ENCODE results near the gene TPGS2. TPM values are rescaled to one million over a fixed set of nuclear protein-coding genes. Genes with fewer than 3 reads are reported as not detected.

TPGS2 gene
- total and polyA plus RNA-seq, 2 of the 8 experiments (the other 6 are each of a cell fraction or from before 2014, with no cell fraction given), result 151 to 273 TPM

GRCh38 chr18:36783792-36784191 lies 45.0 kb downstream of the TPGS2 start:
- no peak overlapping the region for H2BK15ac ChIP-seq (ENCODE audit: low read length)
- H3K23me2 ChIP-seq (ENCODE audit: low read depth, low read length), result no peaks in the 10 kb centered on the region
- ChIA-PET POLR2A (ENCODE audit: partially characterized antibody) (interaction anchor here (1.2 kb wide), 1 partner anchor 9 kb away, joined by 4 read pairs; no protein-coding TSS in a partner anchor), CTCF (ENCODE audit: partially characterized antibody) (interaction anchor here (1.0 kb wide), 1 partner anchor 13 kb away, joined by 3 read pairs; no protein-coding TSS in a partner anchor)
- H3K9ac ChIP-seq (replicated peaks in 1 of 4; ENCODE audit: extremely low read depth in 1 of 4, low read depth in 3 of 4, low read length in 3 of 4), result no peak overlapping the region
- H2BK20ac ChIP-seq (ENCODE audit: low read length), result no peak overlapping the region
- H3K23ac ChIP-seq (ENCODE audit: insufficient read length), result no peak overlapping the region
- no peak overlapping the region for H3K4me3 ChIP-seq (ENCODE audit: extremely low read depth in 1 of 4, insufficient read depth in 2 of 4, low read depth in 3 of 4, low read length in 4 of 4)
- no peak overlapping the region for H3K18ac ChIP-seq (ENCODE audit: extremely low read depth, low read length)
- no peak overlapping the region for H3K14ac ChIP-seq (ENCODE audit: insufficient read length)
- H2BK120ac ChIP-seq (replicated peaks; ENCODE audit: low read depth, low read length), result no peak overlapping the region
- H3K79me1 ChIP-seq (ENCODE audit: low read depth, low read length), result no peaks in the 10 kb centered on the region
- no peak overlapping the region for H2AK5ac ChIP-seq (ENCODE audit: low read depth, low read length)
- DNase-seq (ENCODE audit: low read depth in 1 of 2, low spot score in 2 of 2) (no peak), FAIRE-seq (no peak)
- H3K27ac ChIP-seq (ENCODE audit: low read depth, low read length), result no peak overlapping the region
- no peaks in the 10 kb centered on the region for H3K79me2 ChIP-seq (ENCODE audit: control insufficient read depth in 1 of 2, insufficient read depth in 2 of 2, low read length in 2 of 2)
- peaks cover 0 to 2% (median 0%) of the 10 kb centered on the region in 4 experiments; a peak in 2 of 8 replicates for H3K36me3 ChIP-seq (ENCODE audit: control insufficient read depth in 2 of 4, insufficient read depth in 4 of 4, low read length in 3 of 4)
- no peaks in the 10 kb centered on the region for H3K9me3 ChIP-seq (ENCODE audit: insufficient read depth in 2 of 2, low read depth in 1 of 2, low read length in 1 of 2)
- no peak overlapping the region for H4K91ac ChIP-seq (replicated peaks; ENCODE audit: insufficient read length, low read length)
- no peak overlapping the region for H3K4me2 ChIP-seq (ENCODE audit: insufficient read depth in 1 of 2, low read depth in 2 of 2, low read length in 2 of 2)
- H2BK5ac ChIP-seq (ENCODE audit: low read depth, low read length), result no peak overlapping the region
- no peak overlapping the region for H2BK12ac ChIP-seq (ENCODE audit: low read depth, low read length)
- no peaks in the 10 kb centered on the region for H3K27me3 ChIP-seq (replicated peaks in 1 of 4; ENCODE audit: control insufficient read depth in 3 of 4, extremely low read depth in 1 of 4, insufficient read depth in 3 of 4, low read length in 3 of 4)
- H3K4ac ChIP-seq (replicated peaks; ENCODE audit: insufficient read length, low read depth, low read length), result no peak overlapping the region
- 91% methylated on average over 5 of the region's 5 CpGs; no CpG with 5 or more reads in 1 of the 2 experiments for WGBS, 2 experiments (ENCODE audit: extremely low coverage in 1 of 2, insufficient coverage in 1 of 2, insufficient read length in 1 of 2, insufficient replicate concordance in 2 of 2, low coverage in 1 of 2, low lambda C conversion rate in 2 of 2, missing lambda C conversion rate in 1 of 2)
- no peaks in the 10 kb centered on the region for H4K20me1 ChIP-seq (replicated peaks in 1 of 2; ENCODE audit: control insufficient read depth in 1 of 2, insufficient read depth in 2 of 2, low read length in 2 of 2)
- H4K5ac ChIP-seq (ENCODE audit: insufficient read length, low read depth, low read length), result no peak overlapping the region
- H2AFZ ChIP-seq (ENCODE audit: low read length), result no peak overlapping the region
- H3K56ac ChIP-seq (replicated peaks; ENCODE audit: insufficient read length, low read depth, low read length), result no peak overlapping the region
- H3K4me1 ChIP-seq (replicated peaks in 1 of 4; ENCODE audit: control insufficient read depth in 3 of 4, insufficient read depth in 4 of 4, low read length in 3 of 4), result no peaks in the 10 kb centered on the region
- H4K8ac ChIP-seq (ENCODE audit: extremely low read depth, insufficient read depth, low read length), result no peak overlapping the region
- no peak for TF ChIP-seq RFX5 (IDR thresholded peaks at IDR 0.05; ENCODE audit: borderline replicate concordance, low read depth, low read length)
- TF ChIP-seq JUN (IDR thresholded peaks at IDR 0.05; ENCODE audit: low read depth, low read length), result no peak
- no peak for TF ChIP-seq SP2 (IDR thresholded peaks at IDR 0.05; ENCODE audit: low read length)
- TF ChIP-seq POU5F1 (IDR thresholded peaks at IDR 0.05; ENCODE audit: low read depth, low read length), result no peak
- TF ChIP-seq CBX8 (IDR thresholded peaks at IDR 0.05; ENCODE audit: borderline replicate concordance, low read depth, low read length), result no peak
- TF ChIP-seq ATF2 (IDR thresholded peaks at IDR 0.05; ENCODE audit: low read length), result no peak
- TF ChIP-seq HDAC6 (IDR thresholded peaks at IDR 0.05; ENCODE audit: low read depth, low read length), result no peak
- no peak for TF ChIP-seq POLR2A (IDR thresholded peaks at IDR 0.05; ENCODE audit: control extremely low read depth in 1 of 2, low read depth in 2 of 2, low read length in 2 of 2)
- no peak for TF ChIP-seq KDM5A (IDR thresholded peaks at IDR 0.05; ENCODE audit: low read length)
- no peak for TF ChIP-seq EP300 (IDR thresholded peaks at IDR 0.05; ENCODE audit: borderline replicate concordance in 1 of 2, low read depth in 2 of 2, low read length in 2 of 2)
- TF ChIP-seq CBX5 (IDR thresholded peaks at IDR 0.05; ENCODE audit: low read depth, low read length), result no peak
- no peak for TF ChIP-seq RNF2 (IDR thresholded peaks at IDR 0.05; ENCODE audit: borderline replicate concordance, low read depth, low read length, missing control alignments, poor library complexity, severe bottlenecking)
- TF ChIP-seq SUZ12 (IDR thresholded peaks at IDR 0.05; ENCODE audit: low read length), result no peak

Measured in H1 (cell line).